Measurements from ENCODE around the gene IL37. TPM values are rescaled to one million over a fixed set of nuclear protein-coding genes. Genes with fewer than 3 reads are reported as not detected.

IL37 gene
- total and polyA plus RNA-seq, 2 donors (not counting 3 experiments of a cell fraction or from before 2014, with no cell fraction given) = not detected

DNA sequence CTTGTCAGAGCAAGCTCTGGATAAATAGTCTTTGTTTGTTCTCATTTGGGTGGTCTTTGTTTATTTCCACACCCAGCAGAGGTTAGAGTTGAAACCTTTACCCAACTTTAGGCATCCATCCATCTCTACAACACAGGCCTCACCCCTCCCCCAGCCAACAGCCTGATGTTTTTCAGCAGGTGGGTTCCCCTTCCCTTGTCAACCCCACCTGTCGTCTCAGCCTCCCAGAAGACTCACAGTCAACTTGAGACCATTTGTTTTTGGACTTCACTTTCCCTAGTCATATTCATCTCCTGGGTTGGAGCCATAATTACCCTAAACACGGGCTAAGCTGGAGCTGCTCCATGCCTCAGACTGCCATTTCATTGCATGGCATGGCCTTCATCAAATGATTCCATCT, 35.1 kb downstream of the IL37 start:
- no peaks in the 10 kb centered on the region for H4K20me1 ChIP-seq (replicated peaks; ENCODE audit: control insufficient read depth, extremely low read depth, insufficient read depth, low read length)
- no peaks in the 10 kb centered on the region for H3K36me3 ChIP-seq (ENCODE audit: control insufficient read depth in 2 of 2, extremely low read depth in 1 of 2, insufficient read depth in 2 of 2, low read length in 2 of 2)
- no peak overlapping the region for H2AFZ ChIP-seq (ENCODE audit: low read depth, low read length)
- no peaks in the 10 kb centered on the region for H3K9me1 ChIP-seq (replicated peaks; ENCODE audit: control insufficient read depth, extremely low read depth, insufficient read depth, low read length)
- ChIA-PET POLR2A (no interaction called here), CTCF (interaction anchor here (1.4 to 2.3 kb wide), 3 partner anchors 13 to 196 kb away, joined by 4 to 8 read pairs (median 6); no protein-coding TSS in a partner anchor)
- no peaks in the 10 kb centered on the region for H3K4me1 ChIP-seq (ENCODE audit: control insufficient read depth, extremely low read depth, insufficient read depth, low read length)
- no peak overlapping the region for H3K4me2 ChIP-seq (ENCODE audit: insufficient read depth, low read length)
- H3K27ac ChIP-seq (ENCODE audit: insufficient read depth, low read depth, low read length) = no peak overlapping the region
- peaks cover 4 to 26% of the 10 kb centered on the region in 2 experiments for H3K27me3 ChIP-seq (ENCODE audit: control insufficient read depth in 2 of 2, insufficient read depth in 2 of 2, low read length in 2 of 2)
- no peak overlapping the region for H3K9ac ChIP-seq (replicated peaks; ENCODE audit: extremely low read depth, insufficient read depth, low read length)
- TF ChIP-seq JUN (IDR thresholded peaks at IDR 0.05; ENCODE audit: borderline replicate concordance, insufficient read depth, insufficient read length, low read depth) (no peak), GATA2 (IDR thresholded peaks at IDR 0.05; ENCODE audit: insufficient read depth, insufficient read length, low read depth, low read length) (no peak), EZH2 (IDR thresholded peaks at IDR 0.05; ENCODE audit: borderline replicate concordance, low read depth, low read length, severe bottlenecking) (no peak), POLR2A (IDR thresholded peaks at IDR 0.05; ENCODE audit: low read depth, low read length) (no peak), FOS (IDR thresholded peaks at IDR 0.05; ENCODE audit: borderline replicate concordance, insufficient read depth, low read length) (no peak), POLR2AphosphoS5 (IDR thresholded peaks at IDR 0.05; ENCODE audit: insufficient read depth, low read depth, low read length) (no peak), MYC (IDR thresholded peaks at IDR 0.05; ENCODE audit: low read depth, low read length) (no peak)
- TF ChIP-seq, protein P1, sequence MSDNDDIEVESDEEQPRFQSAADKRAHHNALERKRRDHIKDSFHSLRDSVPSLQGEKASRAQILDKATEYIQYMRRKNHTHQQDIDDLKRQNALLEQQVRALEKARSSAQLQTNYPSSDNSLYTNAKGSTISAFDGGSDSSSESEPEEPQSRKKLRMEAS (IDR thresholded peaks at IDR 0.05; ENCODE audit: insufficient read depth, insufficient read length) = no peak
- TF ChIP-seq, protein P2, sequence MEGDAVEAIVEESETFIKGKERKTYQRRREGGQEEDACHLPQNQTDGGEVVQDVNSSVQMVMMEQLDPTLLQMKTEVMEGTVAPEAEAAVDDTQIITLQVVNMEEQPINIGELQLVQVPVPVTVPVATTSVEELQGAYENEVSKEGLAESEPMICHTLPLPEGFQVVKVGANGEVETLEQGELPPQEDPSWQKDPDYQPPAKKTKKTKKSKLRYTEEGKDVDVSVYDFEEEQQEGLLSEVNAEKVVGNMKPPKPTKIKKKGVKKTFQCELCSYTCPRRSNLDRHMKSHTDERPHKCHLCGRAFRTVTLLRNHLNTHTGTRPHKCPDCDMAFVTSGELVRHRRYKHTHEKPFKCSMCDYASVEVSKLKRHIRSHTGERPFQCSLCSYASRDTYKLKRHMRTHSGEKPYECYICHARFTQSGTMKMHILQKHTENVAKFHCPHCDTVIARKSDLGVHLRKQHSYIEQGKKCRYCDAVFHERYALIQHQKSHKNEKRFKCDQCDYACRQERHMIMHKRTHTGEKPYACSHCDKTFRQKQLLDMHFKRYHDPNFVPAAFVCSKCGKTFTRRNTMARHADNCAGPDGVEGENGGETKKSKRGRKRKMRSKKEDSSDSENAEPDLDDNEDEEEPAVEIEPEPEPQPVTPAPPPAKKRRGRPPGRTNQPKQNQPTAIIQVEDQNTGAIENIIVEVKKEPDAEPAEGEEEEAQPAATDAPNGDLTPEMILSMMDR (IDR thresholded peaks at IDR 0.05; ENCODE audit: extremely low read depth in 1 of 2, insufficient read depth in 1 of 2, low read depth in 1 of 2, low read length in 2 of 2) = no peak
- DNase-seq (ENCODE audit: low read depth, low spot score) (no peak), FAIRE-seq (no peak)
- intact Hi-C loops (cut with micrococcal nuclease) (no loop called here), dilution Hi-C loops (cut with MboI; ENCODE audit: extremely low pct_ligation_motif_present, low sequenced_read_pairs) (loop anchor here (25.0 kb wide), 1 partner anchor 184 kb away; the partner anchor contains the start of gene CKAP2L)
- no peaks in the 10 kb centered on the region for H3K9me3 ChIP-seq (replicated peaks; ENCODE audit: control insufficient read depth, insufficient read depth, low read length)
- BruUV-seq (replicated peaks) = no TSS peak
- no peaks in the 10 kb centered on the region for H3K79me2 ChIP-seq (ENCODE audit: control insufficient read depth, insufficient read depth, low read length)
- no peak overlapping the region for H3K4me3 ChIP-seq (replicated peaks in 1 of 3; ENCODE audit: insufficient read depth in 1 of 3, low read depth in 1 of 3, low read length in 3 of 3)

Measured in endothelial cell of umbilical vein (primary cell).